SW 1271 (cell line): Measurements from ENCODE around the gene RIMBP2.
"Not testable (repeated sequence)": the region's sequence is repeated elsewhere in the genome, so short reads cannot be mapped to it uniquely, and the experiment has no call there.

Source experiments
- DNase-seq, 2 experiments: peaks; one replicate each; lab custom pipeline; 2025; lab: John Stamatoyannopoulos, UW

RIMBP2 gene

DNA sequence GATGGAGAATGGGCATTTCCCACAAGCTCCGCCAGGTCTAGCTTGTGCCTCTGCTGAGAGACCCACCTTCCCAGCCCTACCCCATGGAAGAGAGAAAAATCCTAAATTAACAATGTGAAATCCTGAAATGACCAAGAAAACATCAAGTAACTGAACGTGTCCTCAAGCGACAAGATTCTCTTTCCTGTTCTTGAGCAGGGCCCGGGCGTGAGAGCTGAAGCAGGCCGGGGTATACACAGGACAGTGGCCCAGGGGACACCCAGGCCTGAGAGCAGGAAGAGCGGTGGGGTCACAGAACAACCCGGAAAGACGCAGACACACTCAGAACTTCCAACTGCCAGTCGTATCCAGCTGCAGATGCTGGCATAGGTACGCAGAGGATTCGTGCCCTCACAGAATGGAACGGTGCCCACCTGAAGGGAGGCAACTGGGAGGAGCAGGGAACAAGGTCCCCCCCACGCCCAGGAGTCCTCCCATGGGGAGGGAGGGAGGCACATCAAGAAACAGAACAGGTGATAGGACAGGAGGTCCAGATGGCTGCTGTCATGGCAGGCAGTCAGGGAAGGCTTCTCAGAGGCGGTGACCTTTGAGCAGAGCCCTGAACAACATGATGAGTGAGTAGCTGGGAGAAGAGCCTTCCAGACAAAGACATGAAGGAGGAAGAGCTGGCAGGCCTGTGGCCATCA, 9.1 kb downstream of the RIMBP2 start:
- DNase-seq: no peak

DNA sequence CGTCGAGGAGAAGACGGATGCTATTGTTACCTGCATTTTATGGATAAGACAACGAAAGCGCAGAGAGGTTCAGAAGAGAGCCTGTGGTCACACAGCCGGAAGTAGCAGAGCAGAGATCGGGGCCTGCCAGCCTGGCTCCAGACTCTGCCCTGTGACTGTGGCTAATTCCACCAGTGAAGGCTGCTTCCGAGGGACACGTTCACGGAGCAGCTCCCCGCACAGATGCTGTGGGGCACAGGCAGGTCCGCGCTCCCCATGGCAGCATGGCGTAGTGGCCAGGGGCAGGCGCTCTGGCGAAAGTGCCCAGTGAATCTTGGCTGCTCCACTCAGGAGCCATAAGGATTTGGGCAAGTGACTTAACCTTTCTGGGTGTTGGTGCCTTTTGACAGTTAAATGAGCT, 9.8 kb downstream of the RIMBP2 start:
- no peak for DNase-seq

DNA sequence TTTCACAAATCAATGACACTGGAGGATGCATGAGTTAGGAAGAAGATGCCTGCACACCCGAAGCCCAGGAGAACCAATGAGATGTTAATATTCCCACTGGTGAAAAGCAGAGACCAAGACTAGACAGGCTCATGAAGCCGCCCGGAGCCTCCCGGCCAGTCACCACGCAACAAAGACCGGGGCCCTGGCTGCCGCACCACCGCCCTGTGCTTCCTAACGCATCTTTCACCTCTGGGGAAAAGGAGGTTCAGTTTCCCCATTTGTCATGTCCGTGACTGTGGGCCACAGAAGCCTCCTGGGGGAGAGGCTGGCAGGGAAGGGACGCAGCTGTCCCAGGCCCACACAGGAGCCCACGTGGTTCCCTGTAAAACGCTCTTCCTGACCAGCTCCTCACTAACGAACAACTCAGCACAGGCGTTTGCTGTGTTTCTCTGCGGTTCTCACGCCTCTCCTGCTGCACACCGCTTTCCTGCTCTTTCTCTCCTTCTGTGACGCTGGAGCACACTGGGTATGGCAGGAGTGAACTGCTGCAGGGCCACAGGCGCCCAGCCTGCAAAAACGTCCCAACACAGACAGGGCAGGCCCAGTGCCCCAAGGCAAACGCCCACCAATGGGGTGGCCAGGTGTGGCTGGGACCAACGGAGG, 10.8 kb downstream of the RIMBP2 start:
- no peak for DNase-seq

DNA sequence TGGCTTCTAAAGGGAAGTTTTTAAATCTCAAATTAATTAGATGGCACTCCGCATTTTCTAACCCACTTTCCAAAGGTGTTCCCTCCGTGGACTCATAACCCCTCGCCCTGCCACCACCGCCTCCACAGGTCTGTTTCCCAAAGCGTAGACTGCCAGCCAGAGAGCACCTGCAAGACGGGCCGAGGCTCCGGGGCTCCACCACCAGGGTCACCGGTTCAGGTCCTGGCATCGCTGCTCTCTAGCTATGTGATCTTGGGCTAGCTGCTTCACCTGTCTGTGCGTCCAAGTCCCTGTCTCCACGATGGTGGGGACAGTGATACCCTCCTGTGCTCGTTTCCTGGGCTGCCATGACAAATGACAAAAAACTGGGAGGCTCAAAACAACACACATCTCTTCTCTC, 11.5 kb downstream of the RIMBP2 start:
- no peak for DNase-seq

DNA sequence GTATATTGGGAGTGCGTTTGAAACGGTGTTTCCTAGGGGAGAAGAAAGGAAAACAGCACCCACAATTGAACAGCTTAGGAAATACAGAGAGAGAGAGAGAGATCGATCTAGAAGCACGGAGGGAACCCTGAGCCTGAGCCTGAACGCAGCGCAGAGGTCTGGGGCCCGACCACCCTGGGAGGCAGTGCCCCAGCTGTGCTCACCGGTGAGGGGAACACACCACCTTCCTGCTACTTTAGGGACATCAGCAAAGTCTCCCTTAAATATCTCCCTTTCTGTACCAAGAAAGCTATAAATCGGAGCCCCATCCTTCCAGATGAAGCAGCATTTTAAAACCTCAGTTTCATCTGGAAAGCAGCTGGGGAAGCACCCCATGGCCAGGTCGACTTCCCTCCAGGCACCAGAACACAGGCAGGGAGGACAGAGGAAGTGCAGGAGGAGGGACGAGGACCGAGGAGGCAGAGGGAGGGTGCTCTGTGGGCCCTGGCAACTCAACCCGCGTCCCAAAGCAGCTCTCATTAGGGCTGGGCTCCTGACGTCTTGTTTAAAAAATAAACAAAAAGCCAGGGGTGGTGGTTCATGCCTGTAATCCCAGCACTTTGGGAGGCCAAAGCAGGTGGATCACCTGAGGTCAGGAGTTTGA, 12.2 kb downstream of the RIMBP2 start:
- no peak for DNase-seq

DNA sequence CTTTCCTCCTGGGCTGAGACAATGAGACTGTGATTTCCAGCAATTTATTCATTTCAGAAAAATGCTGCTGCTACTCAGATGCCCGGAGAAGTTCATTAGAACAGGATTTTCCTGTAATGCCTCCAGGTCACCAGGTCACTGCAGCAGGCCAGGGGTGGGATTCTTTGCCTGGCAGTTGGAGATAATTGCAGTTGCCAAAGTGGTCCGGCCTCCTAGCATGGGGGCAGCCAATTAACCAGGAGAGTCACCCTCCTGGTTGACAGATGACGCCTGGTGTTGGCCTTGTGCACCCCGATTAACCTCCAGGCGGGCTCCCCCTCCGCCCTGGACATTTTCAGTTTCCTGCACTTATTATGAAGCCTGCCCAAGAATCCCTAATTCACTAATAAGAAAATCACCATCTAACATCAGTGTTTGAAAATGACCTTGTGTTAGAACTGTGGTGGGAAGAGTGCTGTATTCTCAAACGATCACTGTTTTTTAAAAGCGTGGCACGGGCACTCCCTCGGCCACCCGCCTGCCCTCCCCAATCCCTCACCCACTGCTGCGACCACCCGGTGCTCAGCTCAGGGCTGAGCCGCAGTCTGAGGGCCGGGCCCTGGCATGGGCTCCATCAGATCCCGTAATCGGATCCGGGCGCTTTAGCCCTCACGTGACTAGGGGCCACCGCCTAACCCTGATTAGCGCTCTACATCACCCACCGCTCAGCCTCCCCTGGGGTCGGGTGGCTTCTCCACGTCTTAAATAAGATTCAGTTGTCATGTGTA, 12.9 kb downstream of the RIMBP2 start:
- DNase-seq: no peak

DNA sequence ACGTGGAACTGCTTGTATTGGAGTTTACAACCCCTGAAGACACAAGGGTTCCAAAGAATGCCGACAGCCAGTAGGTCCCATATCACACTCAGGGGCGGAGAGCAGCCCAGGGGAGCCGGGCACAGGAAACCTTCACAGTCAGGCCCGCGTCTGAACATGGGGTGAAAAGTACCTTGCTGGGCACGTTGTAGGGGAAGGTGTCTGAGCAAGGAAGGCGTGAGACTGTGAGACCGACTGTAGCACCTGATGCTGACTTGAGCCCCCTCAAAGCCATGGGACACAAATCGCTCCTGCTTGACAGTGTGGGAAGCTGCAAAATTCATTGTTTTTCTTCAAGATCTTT, 14.7 kb downstream of the RIMBP2 start:
- DNase-seq: no peak

DNA sequence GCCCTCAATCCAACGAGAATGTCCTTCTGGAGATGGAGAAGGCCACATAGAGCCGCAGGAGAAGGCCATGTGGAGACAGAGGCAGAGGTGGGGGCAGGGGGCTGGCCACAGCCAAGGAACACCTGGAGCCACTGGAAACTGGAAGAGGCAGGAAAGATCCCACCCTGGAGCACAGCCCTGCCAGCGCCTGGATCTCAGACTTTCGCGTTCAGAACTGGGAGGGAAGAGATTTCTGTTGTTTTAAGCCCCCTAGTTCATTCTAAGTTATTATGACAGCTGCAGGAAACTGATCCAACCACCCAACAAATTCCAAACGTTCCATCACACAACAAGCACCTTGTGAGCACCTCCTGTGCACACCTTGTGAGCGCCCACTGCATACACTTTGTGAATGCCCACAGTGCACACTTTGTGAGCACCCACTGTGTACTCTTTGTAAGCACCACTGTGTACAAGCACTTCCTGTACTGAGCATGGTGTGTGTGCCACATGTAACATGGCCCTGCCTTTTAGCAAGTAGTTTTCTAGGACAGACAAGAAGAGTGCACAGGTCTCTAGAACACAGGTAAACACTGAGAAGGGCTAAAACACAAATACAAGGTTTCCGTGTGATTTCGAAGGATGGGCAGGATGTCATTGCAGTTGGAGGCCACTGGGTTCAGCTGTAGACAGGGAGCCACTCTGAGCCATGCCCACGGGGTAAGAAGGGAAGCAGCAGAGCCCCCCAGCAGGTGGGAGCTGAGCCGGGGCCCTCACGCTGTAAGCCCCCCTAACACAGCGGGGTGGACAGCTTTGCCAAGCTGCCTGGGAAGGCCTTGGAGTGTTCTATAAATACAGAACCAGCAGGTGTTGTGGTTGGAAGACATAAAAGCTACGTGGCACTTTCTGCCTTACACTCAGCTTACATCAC, 15.4 kb downstream of the RIMBP2 start:
- DNase-seq: no peak

DNA sequence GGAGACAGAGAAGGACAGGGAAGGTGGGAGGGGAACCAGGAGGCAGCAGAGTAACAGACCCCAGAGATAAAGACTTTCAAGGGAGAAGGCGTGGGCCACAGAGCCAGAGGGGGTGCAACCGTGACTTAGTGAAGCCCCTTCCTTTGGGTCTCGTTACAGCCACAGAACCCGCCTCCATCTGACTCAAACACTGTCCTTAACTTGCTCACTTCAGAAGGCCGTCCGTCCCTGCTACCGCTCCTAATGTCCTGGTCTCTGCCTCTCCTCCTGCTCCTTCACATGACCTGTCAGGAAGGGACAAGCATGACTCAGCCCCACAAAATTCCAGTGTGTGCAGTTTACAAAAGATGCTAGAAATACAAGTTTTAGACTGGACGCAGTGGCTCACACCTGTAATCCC, 18.0 kb downstream of the RIMBP2 start:
- DNase-seq: no peak

DNA sequence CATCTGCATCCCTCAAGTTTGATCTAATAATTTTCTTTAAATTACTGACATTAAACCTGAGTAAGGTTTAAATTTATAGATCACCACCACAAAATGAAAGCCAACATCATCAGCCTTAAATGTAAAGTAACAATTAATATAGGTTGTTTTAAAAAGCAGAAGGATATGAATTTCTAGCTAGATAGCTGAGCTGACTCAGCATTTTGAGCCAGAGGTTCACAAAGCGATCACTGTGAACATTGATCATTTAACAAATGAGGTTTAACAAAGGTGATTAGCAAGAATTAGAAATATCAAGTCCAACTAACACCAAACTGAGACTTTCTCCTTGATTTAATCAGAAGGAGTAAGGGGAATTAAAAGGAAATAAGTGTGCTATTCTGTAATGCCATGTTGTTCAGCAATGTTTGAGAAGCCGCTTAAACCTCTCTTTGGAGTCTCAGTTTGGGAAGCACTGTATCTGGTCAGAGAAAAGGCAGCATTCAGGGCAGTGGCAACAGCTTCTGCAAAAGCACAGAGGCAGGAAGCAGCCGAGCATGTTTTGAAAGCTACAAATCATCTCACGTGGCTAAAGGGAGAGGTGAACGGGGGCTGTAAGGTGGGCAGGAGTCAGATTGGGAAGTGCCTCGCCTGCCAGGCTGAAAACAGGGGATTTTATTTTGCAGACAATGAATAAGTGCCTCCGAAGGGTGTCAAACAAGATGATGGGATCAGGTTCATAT, 19.6 kb downstream of the RIMBP2 start:
- no peak for DNase-seq

DNA sequence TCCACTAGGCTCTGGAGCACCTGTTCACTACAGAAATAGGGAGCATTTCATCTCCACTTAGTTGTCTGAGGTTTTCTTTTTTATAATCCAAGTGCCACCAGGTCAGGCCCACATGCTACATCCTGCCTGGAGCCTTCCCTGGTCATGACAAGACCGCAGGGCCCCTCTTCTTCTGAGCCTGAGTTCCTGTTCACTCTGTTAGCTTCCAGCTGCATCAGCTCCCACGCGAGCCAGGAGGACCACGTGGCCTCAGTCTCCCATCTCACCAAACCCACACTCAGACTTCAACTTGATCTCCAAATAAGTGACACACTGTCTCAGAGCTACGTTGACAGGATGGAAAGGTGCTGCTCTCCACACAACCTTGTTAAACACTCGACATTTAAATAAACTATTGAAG, 21.0 kb downstream of the RIMBP2 start:
- DNase-seq: no peak

DNA sequence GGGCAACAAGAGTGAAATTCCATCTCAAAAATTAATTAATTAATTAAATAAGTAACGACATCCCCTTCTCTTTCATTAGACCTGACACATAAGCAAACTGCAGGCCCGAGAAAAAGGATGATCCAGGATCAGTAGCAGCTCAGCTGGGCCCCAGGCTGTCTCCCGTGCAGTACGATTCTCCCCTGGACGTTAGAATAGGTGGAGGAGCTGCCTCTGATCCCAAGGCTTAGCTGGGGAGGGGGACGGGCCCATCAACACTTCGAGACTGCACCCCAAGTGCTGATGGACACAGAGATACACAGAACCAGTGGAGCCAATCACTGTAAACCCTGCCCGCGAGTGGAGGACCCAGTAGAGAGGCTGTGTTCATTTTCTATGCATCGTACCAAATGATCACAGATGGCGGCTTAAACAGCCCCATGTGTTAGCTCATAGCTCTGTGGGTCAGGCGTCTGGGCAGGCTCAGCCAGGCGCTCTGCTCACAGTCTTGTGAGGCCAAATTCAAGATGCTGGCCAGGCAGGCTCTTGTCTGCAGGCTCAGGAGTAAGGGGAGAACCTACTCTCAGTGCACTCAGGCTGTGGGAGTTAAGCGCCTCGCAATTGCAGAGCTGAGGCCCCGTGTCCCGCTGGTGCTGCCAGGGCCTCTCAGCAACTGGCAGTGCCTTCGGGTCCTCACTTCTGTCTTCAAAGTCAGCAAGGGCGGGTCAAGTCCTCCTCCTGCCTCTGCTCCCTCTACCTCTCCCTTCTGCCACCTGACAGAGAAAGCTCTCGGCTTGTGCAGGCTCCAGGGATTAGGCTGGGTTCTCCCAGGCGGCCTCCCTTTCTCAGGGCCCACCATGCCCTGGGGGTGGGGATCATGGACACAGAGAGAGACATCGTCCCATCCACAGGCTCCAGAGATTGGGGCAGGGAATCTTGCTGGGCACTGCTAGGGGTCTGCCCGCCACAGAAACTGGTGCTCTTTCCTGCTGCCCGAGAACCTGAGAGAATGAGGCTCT, 26.4 kb downstream of the RIMBP2 start:
- no peak for DNase-seq

DNA sequence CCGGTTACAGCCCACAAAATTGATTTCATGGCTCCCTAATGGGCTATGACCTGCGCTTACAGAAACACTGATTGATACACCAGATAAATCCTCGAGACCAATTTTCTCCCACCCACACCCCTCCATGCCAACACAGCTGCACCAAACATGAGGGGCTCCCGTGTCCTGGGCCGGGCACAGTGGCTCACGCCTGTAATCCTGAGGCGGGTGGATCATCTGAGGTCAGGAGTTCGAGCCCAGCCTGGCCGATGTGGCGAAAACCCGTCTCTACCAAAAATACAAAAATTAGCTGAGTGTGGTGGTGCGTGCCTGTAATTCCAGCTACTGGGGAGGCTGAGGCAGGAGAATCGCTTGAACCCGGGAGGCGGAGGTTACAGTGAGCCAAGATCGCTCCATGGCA, 27.1 kb downstream of the RIMBP2 start:
- DNase-seq: not testable (repeated sequence)

DNA sequence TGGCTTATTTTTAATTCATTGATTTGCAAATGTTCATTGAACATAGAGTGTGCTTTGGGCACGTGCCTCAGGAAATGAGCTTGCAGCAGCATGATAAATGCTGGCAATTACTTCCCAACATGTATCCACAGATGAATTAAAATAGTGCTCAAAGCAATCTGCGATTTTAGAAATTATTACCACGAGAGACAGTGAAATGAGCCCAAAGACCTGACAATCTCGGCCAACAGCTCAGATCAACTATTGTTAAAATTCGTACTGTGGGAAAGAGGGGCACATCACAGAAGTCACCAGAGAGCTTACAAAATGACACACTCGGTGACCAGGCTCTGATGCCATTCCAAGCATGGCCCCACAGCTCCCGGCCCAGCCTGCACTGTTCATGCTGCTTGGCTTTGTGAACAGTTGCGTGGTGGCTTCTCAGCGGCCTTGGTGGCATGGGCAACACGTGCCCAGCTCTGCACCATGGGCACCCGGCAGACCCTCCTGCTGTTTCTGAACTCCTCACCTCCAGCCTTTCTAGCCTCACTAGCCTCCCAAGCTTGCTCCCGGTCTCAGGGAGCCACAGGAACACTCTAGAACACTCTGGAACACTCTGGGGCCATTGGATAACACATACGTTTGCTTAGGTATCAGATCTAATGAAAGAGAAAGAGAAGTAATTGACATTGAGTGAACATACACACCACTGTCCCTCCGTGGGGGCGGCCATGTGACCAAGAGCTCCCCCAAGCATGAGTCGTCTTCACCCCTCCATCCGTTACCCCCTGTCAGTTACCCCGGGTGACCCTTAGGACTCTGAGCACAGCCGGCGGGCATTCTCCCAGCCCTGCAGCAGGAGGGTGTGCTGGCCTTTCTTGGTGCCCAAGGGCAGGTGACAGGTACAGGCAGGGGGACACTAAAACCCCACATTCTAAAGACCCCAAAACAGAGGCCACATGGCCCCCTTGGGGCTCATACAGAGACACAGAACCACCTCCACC, 28.0 kb downstream of the RIMBP2 start:
- no peak for DNase-seq

DNA sequence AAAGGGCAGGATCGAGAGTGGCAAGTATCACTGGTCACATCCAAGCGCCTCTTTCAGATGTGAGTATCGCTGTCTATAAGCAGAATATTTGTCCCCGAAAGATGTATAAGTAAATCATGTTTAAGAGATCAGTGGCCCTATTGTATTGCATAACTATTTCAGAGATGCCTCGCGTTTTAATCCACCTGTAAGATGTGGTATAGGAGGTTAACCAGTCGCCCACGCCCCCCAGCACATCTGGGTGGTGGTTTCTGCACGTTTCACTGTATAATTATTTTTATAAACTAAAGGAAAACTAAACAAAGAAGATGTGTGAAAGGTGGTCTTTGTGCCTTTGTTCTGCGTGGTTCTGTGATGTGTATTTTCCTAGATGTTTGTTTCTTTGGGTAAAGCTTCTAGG, 28.9 kb downstream of the RIMBP2 start:
- no peak for DNase-seq

DNA sequence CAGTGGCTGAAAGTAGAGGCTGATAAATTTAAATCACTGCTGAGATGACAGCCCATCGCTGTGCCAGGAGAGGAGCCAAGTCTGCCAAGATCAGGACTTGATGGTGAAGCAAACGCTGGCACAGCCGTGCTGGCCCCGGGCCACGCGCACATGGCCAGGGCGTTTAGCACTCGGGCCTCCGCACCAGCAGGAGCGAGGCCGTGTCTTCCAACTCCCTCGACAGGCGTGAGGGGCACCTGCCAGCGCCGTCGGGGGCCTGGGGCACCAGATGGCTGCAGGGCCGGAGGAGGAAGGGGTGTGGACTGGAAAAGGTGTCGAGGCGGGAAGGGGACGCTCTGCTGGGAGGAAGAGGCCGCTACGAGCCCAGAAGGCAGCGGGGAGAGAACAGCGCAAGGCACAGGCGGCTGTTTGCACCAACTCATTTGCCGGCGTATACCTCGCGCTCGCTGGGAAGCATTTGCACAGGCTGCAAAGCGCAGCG, 29.5 kb downstream of the RIMBP2 start:
- DNase-seq: no peak

DNA sequence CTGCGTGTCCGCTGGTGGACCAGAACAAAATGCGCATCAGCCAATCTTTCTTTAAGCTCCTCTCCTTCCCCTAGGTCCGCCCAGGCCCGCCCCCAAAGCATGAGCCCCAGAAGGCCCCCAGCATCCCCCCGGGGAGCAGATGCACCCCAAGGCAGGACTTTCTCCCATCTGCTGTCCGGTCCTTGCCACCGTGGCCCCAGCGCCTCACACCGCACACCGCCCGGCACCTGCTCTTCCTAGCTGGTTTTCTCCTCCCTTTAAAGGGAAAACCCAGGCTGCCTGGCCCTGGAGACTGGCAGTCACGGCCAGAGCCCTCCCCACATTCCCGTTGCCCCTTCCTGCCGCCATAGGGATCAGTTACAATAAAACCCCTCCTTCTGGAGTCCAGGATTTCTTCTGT, 30.2 kb downstream of the RIMBP2 start:
- DNase-seq: no peak

DNA sequence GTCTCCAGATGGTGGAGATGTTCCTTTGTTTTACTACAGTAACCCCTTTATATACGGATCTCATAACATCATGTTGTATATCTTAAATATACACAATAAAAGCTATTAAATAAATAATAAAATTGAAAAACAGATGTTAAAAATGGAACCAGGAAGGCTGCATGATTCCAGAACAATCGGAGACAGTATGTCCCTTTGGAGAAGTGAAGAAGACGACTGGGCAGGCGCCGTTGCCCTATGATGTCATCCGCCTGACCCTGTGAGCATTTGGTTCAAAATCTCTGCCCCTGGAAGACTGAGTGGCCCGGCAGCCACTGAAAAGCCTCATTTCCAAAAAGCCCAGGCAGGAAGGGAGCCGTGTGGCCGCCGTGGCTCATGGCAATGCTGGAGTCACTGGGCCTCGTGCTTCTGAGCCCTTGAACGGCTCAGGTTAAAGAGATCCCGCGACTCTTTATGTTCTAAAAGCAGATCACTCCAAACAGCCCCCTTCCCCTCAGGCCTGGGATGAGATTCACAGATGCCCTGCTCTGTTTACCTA, 30.8 kb downstream of the RIMBP2 start:
- no peak for DNase-seq
